ENCODE data around the gene SCARB1. TPM values are rescaled to one million over a fixed set of nuclear protein-coding genes. Genes with fewer than 3 reads are reported as not detected.

SCARB1 gene
- total and polyA plus RNA-seq, 9 of the 15 experiments (the other 6 are each of a cell fraction or from before 2014, with no cell fraction given): 0.56 to 157 (median 52.8) TPM

DNA sequence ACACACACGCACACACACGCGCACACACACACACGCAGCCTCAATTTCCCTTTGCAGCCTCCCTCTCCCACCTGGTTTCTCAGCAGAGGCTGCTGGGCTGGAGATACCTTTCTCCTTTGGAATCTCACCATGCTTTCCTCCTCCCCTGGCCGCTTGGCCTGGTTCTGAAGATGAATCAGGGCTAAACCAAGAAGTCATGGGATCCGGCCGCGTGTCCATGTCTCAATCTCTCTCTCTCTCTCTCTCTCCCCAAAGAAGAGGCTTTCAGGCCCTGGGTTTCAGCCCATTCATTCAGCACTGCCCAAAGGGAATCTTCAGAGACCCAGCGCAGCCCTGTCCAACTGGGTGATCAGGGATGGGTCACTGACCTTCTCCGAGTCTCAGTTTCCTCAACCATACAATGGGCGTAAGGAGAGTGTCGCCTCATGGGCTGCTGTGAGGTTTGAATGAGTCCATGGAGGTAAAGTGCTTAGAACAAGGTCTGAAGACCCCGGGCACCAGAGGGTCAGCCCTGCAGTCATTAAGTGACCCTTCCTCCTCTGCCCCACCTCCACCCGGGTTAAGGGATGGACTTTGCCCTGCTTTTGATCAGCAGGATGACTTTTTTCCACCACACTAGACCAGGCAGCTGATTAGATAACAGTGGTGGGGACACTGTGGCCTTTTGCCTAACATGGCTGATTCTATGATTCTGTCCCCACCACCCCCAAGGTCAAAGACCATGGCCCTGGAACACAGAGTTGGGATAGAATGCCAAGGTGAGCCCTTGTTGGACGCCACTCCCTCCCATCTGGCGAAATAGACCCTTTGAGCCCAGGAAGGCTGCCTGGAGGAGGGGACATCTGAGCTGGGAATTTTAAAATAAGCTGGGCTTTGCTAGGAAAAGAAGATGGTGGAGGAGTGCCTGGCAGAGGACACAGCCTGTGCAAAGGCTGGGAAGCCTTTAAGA, 42.1 kb downstream of the SCARB1 start (continued):
- TF ChIP-seq PTRF (tag; IDR thresholded peaks at IDR 0.05): no peak

DNA sequence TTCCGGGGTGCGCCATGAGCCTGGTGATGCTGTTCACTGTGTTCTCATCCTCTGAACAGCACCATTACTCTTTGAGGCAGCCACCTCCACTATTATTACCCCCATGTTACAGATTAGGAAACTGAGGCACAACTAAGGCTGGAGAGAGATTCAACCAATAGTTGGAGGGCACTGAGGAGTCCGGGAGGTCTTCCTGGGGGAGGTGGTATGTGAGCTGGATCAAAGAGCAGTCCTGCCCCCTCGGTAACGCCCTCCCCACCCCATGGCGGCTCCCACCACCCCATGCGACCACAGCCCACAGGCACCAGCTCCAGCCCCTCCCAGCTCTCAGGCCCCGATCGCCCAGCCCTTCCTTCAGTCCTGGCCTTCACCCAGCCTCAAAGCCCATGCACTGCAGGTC, 43.5 kb downstream of the SCARB1 start:
- peaks cover 0 to 10% of the 10 kb centered on the region in 2 experiments; a peak in 1 of 5 replicates for H3K4me1 ChIP-seq (replicated peaks in 1 of 2; ENCODE audit: control insufficient read depth in 2 of 2, insufficient read depth in 2 of 2, low read length in 2 of 2)
- H3K9ac ChIP-seq (ENCODE audit: insufficient read depth in 1 of 2, low read depth in 2 of 2, low read length in 2 of 2): no peak overlapping the region
- ChIA-PET CTCF (ENCODE audit: low intra/inter-chr PET ratio) (no interaction called here), POLR2A (no interaction called here)
- peaks cover 13% of the 10 kb centered on the region for H4K20me1 ChIP-seq (replicated peaks; ENCODE audit: control insufficient read depth, insufficient read depth, low read length)
- ATAC-seq (no peak), DNase-seq (ENCODE audit: extremely low read depth in 1 of 4, low spot score in 3 of 4) (no peak), FAIRE-seq (no peak)
- in situ Hi-C loops (cut with MboI) (no loop called here), intact Hi-C loops (cut with micrococcal nuclease) (no loop called here)
- H3K79me2 ChIP-seq (ENCODE audit: control insufficient read depth, insufficient read depth, low read length): peaks cover 66% of the 10 kb centered on the region
- H2AFZ ChIP-seq (ENCODE audit: low read depth, low read length): no peak overlapping the region
- no peak for TF ChIP-seq MCM2 (IDR thresholded peaks at IDR 0.05; ENCODE audit: low read depth)
- peak; percentile 83 for TF ChIP-seq ZFP36 (IDR thresholded peaks at IDR 0.05; ENCODE audit: low read depth, low read length, partially characterized antibody)
- TF ChIP-seq ZNF316 (IDR thresholded peaks at IDR 0.05): no peak
- TF ChIP-seq, protein P1, sequence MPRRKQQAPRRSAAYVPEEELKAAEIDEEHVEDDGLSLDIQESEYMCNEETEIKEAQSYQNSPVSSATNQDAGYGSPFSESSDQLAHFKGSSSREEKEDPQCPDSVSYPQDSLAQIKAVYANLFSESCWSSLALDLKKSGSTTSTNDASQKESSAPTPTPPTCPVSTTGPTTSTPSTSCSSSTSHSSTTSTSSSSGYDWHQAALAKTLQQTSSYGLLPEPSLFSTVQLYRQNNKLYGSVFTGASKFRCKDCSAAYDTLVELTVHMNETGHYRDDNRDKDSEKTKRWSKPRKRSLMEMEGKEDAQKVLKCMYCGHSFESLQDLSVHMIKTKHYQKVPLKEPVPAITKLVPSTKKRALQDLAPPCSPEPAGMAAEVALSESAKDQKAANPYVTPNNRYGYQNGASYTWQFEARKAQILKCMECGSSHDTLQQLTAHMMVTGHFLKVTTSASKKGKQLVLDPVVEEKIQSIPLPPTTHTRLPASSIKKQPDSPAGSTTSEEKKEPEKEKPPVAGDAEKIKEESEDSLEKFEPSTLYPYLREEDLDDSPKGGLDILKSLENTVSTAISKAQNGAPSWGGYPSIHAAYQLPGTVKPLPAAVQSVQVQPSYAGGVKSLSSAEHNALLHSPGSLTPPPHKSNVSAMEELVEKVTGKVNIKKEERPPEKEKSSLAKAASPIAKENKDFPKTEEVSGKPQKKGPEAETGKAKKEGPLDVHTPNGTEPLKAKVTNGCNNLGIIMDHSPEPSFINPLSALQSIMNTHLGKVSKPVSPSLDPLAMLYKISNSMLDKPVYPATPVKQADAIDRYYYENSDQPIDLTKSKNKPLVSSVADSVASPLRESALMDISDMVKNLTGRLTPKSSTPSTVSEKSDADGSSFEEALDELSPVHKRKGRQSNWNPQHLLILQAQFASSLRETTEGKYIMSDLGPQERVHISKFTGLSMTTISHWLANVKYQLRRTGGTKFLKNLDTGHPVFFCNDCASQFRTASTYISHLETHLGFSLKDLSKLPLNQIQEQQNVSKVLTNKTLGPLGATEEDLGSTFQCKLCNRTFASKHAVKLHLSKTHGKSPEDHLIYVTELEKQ (CRISPR knock-in tag; IDR thresholded peaks at IDR 0.05): no peak
- no peak for TF ChIP-seq SETDB1 (IDR thresholded peaks at IDR 0.05; ENCODE audit: low read length)
- H3K4me3 ChIP-seq: no peak overlapping the region
- H3K27ac ChIP-seq (ENCODE audit: extremely low read depth, low read depth, low read length): no peak overlapping the region
- no peaks in the 10 kb centered on the region for H3K9me3 ChIP-seq (replicated peaks; ENCODE audit: control insufficient read depth, insufficient read depth, low read depth, low read length)
- no TSS peak for BruUV-seq (replicated peaks)
- H3K9me1 ChIP-seq (ENCODE audit: control insufficient read depth, insufficient read depth, low read length): peaks cover 11% of the 10 kb centered on the region
- no peak overlapping the region for H3K4me2 ChIP-seq (ENCODE audit: insufficient read depth, low read length)
- WGBS (ENCODE audit: insufficient coverage, low coverage, missing lambda C conversion rate): 95% methylated on average over 5 of the region's 9 CpGs
- no peaks in the 10 kb centered on the region for H3K27me3 ChIP-seq (ENCODE audit: control insufficient read depth in 2 of 2, insufficient read depth in 2 of 2, low read length in 2 of 2)
- peaks cover 62% of the 10 kb centered on the region for H3K36me3 ChIP-seq (ENCODE audit: control insufficient read depth, insufficient read depth, low read length)
